ENCODE data around the gene LGALS3. TPM values are rescaled to one million over a fixed set of nuclear protein-coding genes. Genes with fewer than 3 reads are reported as not detected.

LGALS3 gene
- total and polyA plus RNA-seq, 11 donors, result 143 to 372 (median 205) TPM

- Histone ChIP-seq H3K9me3 (no peaks in the 10 kb centered on the region), H3K36me3 (no peaks in the 10 kb centered on the region), H3K4me3 (peak overlapping the region; percentile 24 to 76 (median 64)), H3K27ac (peak overlapping the region in 8 of 12 donors; percentile 7 to 73 (median 57)), H3K4me1 (peaks cover 0 to 13% (median 5%) of the 10 kb centered on the region in 12 donors), H3K27me3 (no peaks in the 10 kb centered on the region)
- intact Hi-C loops (cut with DNase I), result no loop called here
- WGBS, 4 donors, result 59 to 67% (median 64%) methylated on average over 11 of the region's 11 CpGs
- ATAC-seq (no peak), DNase-seq (no peak)
- TF ChIP-seq, protein P1, sequence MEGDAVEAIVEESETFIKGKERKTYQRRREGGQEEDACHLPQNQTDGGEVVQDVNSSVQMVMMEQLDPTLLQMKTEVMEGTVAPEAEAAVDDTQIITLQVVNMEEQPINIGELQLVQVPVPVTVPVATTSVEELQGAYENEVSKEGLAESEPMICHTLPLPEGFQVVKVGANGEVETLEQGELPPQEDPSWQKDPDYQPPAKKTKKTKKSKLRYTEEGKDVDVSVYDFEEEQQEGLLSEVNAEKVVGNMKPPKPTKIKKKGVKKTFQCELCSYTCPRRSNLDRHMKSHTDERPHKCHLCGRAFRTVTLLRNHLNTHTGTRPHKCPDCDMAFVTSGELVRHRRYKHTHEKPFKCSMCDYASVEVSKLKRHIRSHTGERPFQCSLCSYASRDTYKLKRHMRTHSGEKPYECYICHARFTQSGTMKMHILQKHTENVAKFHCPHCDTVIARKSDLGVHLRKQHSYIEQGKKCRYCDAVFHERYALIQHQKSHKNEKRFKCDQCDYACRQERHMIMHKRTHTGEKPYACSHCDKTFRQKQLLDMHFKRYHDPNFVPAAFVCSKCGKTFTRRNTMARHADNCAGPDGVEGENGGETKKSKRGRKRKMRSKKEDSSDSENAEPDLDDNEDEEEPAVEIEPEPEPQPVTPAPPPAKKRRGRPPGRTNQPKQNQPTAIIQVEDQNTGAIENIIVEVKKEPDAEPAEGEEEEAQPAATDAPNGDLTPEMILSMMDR (IDR thresholded peaks at IDR 0.05), result no peak
- TF ChIP-seq POLR2A (IDR thresholded peaks at IDR 0.05), result no peak
Observed at GRCh38 chr14:55192054-55192621, 63.1 kb downstream of the LGALS3 start.

GRCh38 chr14:55194656-55195355 lies 65.8 kb downstream of the LGALS3 start:
- H3K36me3 ChIP-seq, result no peaks in the 10 kb centered on the region
- ATAC-seq (no peak), DNase-seq (no peak)
- TF ChIP-seq POLR2A (IDR thresholded peaks at IDR 0.05), result no peak
- TF ChIP-seq, protein P1 (IDR thresholded peaks at IDR 0.05), result no peak
- H3K4me1 ChIP-seq, result peaks cover 0 to 13% (median 5%) of the 10 kb centered on the region in 12 donors
- no peak overlapping the region for H3K27ac ChIP-seq
- H3K9me3 ChIP-seq, result no peaks in the 10 kb centered on the region
- H3K27me3 ChIP-seq, result no peaks in the 10 kb centered on the region
- WGBS, 4 donors, result 93 to 99% (median 96%) methylated on average over 3 to 5 of the region's 5 CpGs
- intact Hi-C loops (cut with DNase I), result no loop called here
- no peak overlapping the region for H3K4me3 ChIP-seq

Other genes starting within 250 kb of the LGALS3 start
- gene GCH1, start 226.4 kb upstream of the LGALS3 start, total RNA-seq, result 10 to 100 TPM in 1 of 9 donors, 1 to 10 TPM in 8; 1.6 to 13.8 (median 3.7) TPM
- 1 to 10 TPM; 1.9 to 2.7 TPM for gene GCH1, start 226.4 kb upstream of the LGALS3 start, polyA plus RNA-seq
- gene WDHD1, start 102.2 kb upstream of the LGALS3 start, total RNA-seq, result 1 to 10 TPM in 8 of 9 donors, under 1 TPM in 1; 0.44 to 3.5 (median 2.2) TPM
- gene WDHD1, start 102.2 kb upstream of the LGALS3 start, polyA plus RNA-seq, result 1 to 10 TPM in 1 of 2 donors, under 1 TPM in 1; 0.42 to 1.4 TPM
- gene SOCS4, start 102.0 kb upstream of the LGALS3 start, total RNA-seq, result 10 to 100 TPM in 8 of 9 donors, 1 to 10 TPM in 1; 8.9 to 20.7 (median 15.6) TPM
- gene SOCS4, start 102.0 kb upstream of the LGALS3 start, polyA plus RNA-seq, result 1 to 10 TPM; 3.7 to 8.0 TPM
- 100 to 1,000 TPM in 2 of 9 donors, 10 to 100 TPM in 7; 58.9 to 159 (median 80.1) TPM for gene MAPK1IP1L, start 77.6 kb upstream of the LGALS3 start, total RNA-seq
- 10 to 100 TPM; 23.8 to 66.7 TPM for gene MAPK1IP1L, start 77.6 kb upstream of the LGALS3 start, polyA plus RNA-seq
- gene DLGAP5, start 62.3 kb downstream of the LGALS3 start, total RNA-seq, result 10 to 100 TPM in 1 of 9 donors, under 1 TPM in 6, not detected in 2; 0.12 to 11.1 (median 0.65) TPM
- under 1 TPM in 1 of 2 donors, not detected in 1; 0.12 TPM for gene DLGAP5, start 62.3 kb downstream of the LGALS3 start, polyA plus RNA-seq
- 10 to 100 TPM; 17.1 to 33.4 (median 21.1) TPM for gene FBXO34, start 142.2 kb downstream of the LGALS3 start, total RNA-seq
- gene FBXO34, start 142.2 kb downstream of the LGALS3 start, polyA plus RNA-seq, result 10 to 100 TPM in 1 of 2 donors, 1 to 10 TPM in 1; 8.0 to 23.6 TPM